ENCODE results near the gene CRACDL.

DNA sequence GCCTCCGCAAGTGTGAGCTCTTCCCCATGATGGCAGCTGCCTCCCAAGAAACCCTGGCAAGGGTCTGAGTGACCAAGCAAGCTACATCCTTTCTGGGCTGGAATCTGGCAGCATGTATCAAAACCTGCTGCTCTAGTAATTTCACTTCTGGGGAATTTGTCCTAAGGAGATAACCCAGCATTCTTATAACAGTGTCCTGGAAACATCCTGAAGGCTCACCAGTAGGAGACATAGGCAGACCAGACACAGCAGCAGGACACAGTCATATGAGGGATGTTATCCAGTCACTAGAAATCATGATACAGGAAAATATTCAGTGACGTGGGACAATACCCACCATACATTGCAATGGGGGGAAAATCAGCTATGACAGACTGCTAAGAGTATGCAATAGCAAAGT lies 64.5 kb downstream of the CRACDL start:
- TF ChIP-seq EZH2 (conservative IDR thresholded peaks at IDR 0.05; ENCODE audit: low read depth, low read length), result no peak
- TF ChIP-seq, protein P1, sequence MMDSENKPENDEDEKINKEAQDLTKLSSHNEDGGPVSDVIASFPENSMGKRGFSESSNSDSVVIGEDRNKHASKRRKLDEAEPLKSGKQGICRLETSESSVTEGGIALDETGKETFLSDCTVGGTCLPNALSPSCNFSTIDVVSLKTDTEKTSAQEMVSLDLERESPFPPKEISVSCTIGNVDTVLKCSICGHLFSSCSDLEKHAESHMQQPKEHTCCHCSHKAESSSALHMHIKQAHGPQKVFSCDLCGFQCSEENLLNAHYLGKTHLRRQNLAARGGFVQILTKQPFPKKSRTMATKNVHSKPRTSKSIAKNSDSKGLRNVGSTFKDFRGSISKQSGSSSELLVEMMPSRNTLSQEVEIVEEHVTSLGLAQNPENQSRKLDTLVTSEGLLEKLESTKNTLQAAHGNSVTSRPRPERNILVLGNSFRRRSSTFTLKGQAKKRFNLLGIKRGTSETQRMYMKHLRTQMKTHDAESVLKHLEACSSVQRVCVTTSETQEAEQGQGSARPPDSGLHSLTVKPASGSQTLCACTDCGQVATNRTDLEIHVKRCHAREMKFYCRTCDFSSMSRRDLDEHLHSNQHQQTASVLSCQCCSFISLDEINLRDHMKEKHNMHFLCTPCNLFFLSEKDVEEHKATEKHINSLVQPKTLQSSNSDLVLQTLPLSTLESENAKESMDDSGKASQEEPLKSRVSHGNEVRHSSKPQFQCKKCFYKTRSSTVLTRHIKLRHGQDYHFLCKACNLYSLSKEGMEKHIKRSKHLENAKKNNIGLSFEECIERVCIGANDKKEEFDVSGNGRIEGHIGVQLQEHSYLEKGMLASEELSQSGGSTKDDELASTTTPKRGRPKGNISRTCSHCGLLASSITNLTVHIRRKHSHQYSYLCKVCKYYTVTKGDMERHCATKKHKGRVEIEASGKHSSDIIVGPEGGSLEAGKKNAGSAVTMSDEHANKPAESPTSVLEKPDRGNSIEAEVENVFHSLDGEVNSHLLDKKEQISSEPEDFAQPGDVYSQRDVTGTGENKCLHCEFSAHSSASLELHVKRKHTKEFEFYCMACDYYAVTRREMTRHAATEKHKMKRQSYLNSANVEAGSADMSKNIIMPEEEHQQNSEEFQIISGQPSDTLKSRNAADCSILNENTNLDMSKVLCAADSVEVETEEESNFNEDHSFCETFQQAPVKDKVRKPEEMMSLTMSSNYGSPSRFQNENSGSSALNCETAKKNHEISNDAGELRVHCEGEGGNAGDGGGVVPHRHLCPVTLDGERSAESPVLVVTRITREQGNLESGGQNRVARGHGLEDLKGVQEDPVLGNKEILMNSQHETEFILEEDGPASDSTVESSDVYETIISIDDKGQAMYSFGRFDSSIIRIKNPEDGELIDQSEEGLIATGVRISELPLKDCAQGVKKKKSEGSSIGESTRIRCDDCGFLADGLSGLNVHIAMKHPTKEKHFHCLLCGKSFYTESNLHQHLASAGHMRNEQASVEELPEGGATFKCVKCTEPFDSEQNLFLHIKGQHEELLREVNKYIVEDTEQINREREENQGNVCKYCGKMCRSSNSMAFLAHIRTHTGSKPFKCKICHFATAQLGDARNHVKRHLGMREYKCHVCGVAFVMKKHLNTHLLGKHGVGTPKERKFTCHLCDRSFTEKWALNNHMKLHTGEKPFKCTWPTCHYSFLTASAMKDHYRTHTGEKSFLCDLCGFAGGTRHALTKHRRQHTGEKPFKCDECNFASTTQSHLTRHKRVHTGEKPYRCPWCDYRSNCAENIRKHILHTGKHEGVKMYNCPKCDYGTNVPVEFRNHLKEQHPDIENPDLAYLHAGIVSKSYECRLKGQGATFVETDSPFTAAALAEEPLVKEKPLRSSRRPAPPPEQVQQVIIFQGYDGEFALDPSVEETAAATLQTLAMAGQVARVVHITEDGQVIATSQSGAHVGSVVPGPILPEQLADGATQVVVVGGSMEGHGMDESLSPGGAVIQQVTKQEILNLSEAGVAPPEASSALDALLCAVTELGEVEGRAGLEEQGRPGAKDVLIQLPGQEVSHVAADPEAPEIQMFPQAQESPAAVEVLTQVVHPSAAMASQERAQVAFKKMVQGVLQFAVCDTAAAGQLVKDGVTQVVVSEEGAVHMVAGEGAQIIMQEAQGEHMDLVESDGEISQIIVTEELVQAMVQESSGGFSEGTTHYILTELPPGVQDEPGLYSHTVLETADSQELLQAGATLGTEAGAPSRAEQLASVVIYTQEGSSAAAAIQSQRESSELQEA (CRISPR knock-in tag; IDR thresholded peaks at IDR 0.05; ENCODE audit: not compliant biosample characterization), result no peak
- no peak for TF ChIP-seq TCF7L2 (IDR thresholded peaks at IDR 0.05; ENCODE audit: low read depth, low read length)
- TF ChIP-seq TCF7 (IDR thresholded peaks at IDR 0.05; ENCODE audit: low read depth), result no peak
- TF ChIP-seq, protein P2, sequence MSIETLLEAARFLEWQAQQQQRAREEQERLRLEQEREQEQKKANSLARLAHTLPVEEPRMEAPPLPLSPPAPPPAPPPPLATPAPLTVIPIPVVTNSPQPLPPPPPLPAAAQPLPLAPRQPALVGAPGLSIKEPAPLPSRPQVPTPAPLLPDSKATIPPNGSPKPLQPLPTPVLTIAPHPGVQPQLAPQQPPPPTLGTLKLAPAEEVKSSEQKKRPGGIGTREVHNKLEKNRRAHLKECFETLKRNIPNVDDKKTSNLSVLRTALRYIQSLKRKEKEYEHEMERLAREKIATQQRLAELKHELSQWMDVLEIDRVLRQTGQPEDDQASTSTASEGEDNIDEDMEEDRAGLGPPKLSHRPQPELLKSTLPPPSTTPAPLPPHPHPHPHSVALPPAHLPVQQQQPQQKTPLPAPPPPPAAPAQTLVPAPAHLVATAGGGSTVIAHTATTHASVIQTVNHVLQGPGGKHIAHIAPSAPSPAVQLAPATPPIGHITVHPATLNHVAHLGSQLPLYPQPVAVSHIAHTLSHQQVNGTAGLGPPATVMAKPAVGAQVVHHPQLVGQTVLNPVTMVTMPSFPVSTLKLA (IDR thresholded peaks at IDR 0.05), result no peak
- TF ChIP-seq RXRA (CRISPR knock-in tag; IDR thresholded peaks at IDR 0.05), result no peak
- no peak for TF ChIP-seq ZNF33A (CRISPR knock-in tag; IDR thresholded peaks at IDR 0.05; ENCODE audit: borderline replicate concordance)
